Uterus (tissue), 4 donors: ENCODE results near the gene CAMSAP3. TPM values are rescaled to one million over a fixed set of nuclear protein-coding genes. Genes with fewer than 3 reads are reported as not detected.

Experiments
- DNase-seq, 2 donors: peaks; one replicate each; pipeline ENCODE4 v3.0.0-alpha.2; 2019 to 2020
- H3K27ac ChIP-seq, 2 donors: fragments of 200-600 bp; sonication (generic); 1 replicate in 1 of 2; 2 replicates in 1 of 2; pipeline ENCODE4 v1.5.1; 2016 to 2018
- H3K27me3 ChIP-seq, 2 donors: fragments of 200-600 bp; sonication (generic); one replicate each; pipeline ENCODE4 v1.5.1; 2018 to 2019; ENCODE audit warnings: control low read depth in 1 of 2
- H3K36me3 ChIP-seq, 2 donors: fragments of 200-600 bp; sonication (generic); one replicate each; pipeline ENCODE4 v1.5.1; 2019; ENCODE audit warnings: control low read depth in 1 of 2
- H3K4me1 ChIP-seq, 2 donors: fragments of 200-600 bp; sonication (generic); one replicate each; pipeline ENCODE4 v1.5.1; 2018 to 2019; ENCODE audit warnings: control low read depth in 1 of 2
- H3K4me3 ChIP-seq, 2 donors: fragments of 200-600 bp; sonication (generic); 1 replicate in 1 of 2; 2 replicates in 1 of 2; pipeline ENCODE4 v1.5.1; 2018 to 2019; ENCODE audit warnings: mild to moderate bottlenecking in 1 of 2
- H3K9me3 ChIP-seq, 2 donors: fragments of 200-600 bp; sonication (generic); one replicate each; pipeline ENCODE4 v1.5.1; 2019; ENCODE audit warnings: control low read depth in 1 of 2
- POLR2A ChIP-seq, 2 donors: fragments of 450-650 bp; IDR thresholded peaks; one replicate each; pipeline ENCODE4 v1.6.1; 2016; ENCODE audit warnings: antibody characterized with exemption in 2 of 2, mild to moderate bottlenecking in 1 of 2, moderate library complexity in 1 of 2
- intact Hi-C: fragments of 100-400 bp; cut with DNase I; formaldehyde crosslinking; loops from one replicate; pipeline ENCODE4 v1.15.1; 2023; ENCODE audit warnings: low total_unique reads
- total RNA-seq, 4 donors: library from RNA; depleted of rRNA in 3 of 4; stranded (reverse); fragments of >200 nt in 3 of 4; gene quantifications; one replicate each; pipeline versions ENCODE4 v1.1.0 to v1.2.4, GENCODE V29; 2014 to 2023
- TF ChIP-seq, protein P1 (sequence below), 4 experiments: fragments of 200-600 bp in 2 of 4; fragments of 450-650 bp in 2 of 4; sonication (generic) in 2 of 4; IDR thresholded peaks; one replicate each; pipeline ENCODE4 v1.5.1; 2016 to 2019; ENCODE audit warnings: antibody characterized with exemption in 4 of 4, mild to moderate bottlenecking in 2 of 4, moderate library complexity in 1 of 4
- donor health status: DM: yes; HTN: yes; CAD: no.

Gene CAMSAP3
- total RNA-seq, 4 donors from 2014 or later: 0.26 to 3.5 (median 0.47) TPM

DNA sequence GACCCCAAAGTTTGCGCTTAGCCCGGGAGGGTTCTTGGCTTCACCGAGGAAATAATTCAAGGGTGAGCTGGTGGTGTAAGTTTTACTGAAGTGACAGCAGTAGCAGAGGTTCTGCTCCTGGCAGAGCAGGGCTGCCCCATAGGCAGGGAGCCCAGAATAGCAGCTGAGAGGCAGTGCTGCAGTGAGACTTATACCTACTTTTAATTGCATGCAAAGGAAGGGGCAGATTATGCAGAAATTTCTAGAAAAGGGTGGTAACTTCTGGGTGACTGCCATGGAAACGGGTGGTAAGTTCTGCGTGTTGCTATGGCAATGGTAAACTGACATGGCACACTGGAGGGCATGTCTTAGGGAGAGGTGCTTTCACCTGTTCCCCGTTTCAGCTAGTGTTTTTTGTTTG lies 17.5 kb upstream of the CAMSAP3 start:
- Histone ChIP-seq H3K36me3 (no peaks in the 10 kb centered on the region), H3K27me3 (no peaks in the 10 kb centered on the region), H3K27ac (no peak overlapping the region), H3K4me1 (no peaks in the 10 kb centered on the region), H3K9me3 (no peaks in the 10 kb centered on the region), H3K4me3 (no peak overlapping the region)
- intact Hi-C loops: no loop called here
- TF ChIP-seq POLR2A (IDR thresholded peaks at IDR 0.05): no peak
- TF ChIP-seq, protein P1, sequence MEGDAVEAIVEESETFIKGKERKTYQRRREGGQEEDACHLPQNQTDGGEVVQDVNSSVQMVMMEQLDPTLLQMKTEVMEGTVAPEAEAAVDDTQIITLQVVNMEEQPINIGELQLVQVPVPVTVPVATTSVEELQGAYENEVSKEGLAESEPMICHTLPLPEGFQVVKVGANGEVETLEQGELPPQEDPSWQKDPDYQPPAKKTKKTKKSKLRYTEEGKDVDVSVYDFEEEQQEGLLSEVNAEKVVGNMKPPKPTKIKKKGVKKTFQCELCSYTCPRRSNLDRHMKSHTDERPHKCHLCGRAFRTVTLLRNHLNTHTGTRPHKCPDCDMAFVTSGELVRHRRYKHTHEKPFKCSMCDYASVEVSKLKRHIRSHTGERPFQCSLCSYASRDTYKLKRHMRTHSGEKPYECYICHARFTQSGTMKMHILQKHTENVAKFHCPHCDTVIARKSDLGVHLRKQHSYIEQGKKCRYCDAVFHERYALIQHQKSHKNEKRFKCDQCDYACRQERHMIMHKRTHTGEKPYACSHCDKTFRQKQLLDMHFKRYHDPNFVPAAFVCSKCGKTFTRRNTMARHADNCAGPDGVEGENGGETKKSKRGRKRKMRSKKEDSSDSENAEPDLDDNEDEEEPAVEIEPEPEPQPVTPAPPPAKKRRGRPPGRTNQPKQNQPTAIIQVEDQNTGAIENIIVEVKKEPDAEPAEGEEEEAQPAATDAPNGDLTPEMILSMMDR (IDR thresholded peaks at IDR 0.05): no peak
- DNase-seq: no peak

DNA sequence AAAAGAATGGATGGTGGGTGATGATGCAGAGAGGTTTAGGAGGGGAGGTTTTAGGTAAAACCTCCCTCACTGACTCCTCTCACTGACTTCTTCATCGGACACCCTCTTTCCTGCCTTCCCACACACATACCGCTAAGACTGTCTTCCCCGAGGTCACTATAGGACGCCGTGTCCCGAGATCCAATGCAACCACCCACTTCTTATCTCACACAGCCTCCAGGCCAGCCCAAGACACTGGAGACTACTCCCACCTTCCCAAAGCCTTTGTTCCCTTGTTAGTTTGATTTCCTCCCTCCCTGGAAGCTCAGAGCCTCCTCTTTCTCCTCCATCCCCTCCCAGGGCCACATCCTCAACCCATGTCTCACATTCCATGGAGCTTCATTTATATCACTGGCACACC lies 16.5 kb upstream of the CAMSAP3 start:
- intact Hi-C loops: no loop called here
- no peak for TF ChIP-seq POLR2A (IDR thresholded peaks at IDR 0.05)
- TF ChIP-seq, protein P1 (IDR thresholded peaks at IDR 0.05): no peak
- Histone ChIP-seq H3K4me1 (no peaks in the 10 kb centered on the region), H3K9me3 (no peaks in the 10 kb centered on the region), H3K36me3 (no peaks in the 10 kb centered on the region), H3K4me3 (no peak overlapping the region), H3K27me3 (no peaks in the 10 kb centered on the region), H3K27ac (no peak overlapping the region)
- DNase-seq: no peak

DNA sequence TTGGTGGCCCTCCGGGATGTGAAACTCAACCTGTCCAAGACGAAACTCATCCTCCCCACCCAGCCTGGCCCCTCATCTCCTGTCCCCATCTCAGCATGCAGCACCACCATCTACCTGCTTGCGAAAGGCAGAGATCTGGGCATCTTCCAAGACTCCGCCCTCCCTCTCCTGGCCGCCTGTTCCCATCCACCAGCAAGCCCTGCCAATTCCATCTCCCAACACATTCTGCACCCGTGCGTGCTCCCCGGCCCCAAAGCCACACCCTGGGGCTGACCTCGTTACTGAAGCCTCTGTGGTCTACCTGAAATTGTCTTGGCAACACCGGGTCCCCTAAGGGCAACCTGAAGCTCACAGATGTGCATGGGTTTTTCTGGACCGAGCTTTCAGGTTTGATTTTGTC lies 13.2 kb upstream of the CAMSAP3 start:
- intact Hi-C loops: no loop called here
- Histone ChIP-seq H3K27me3 (no peaks in the 10 kb centered on the region), H3K9me3 (no peaks in the 10 kb centered on the region)

DNA sequence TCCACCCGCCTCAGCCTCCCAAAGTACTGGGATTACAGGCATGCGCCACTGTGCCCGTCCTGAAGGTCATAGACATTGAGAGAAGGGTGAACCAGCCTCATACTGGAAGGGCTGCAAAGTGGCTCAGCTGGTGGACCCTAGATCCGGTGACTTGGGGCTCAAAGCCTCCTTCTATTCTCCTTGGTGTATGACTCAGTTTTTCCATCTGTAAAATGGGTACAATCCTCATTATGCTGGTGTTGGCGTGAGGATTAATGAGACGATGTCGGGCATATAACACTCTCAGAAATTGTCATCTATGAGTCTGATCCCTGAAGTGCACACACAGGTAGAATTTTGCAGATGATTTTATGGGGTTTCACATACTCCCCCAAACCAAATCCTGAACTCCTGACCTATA lies 5.8 kb upstream of the CAMSAP3 start:
- no peak overlapping the region for H3K4me3 ChIP-seq
- intact Hi-C loops: no loop called here
- H3K4me1 ChIP-seq: no peaks in the 10 kb centered on the region
- H3K27ac ChIP-seq: no peak overlapping the region
- DNase-seq: no peak
- H3K9me3 ChIP-seq: no peaks in the 10 kb centered on the region
- H3K27me3 ChIP-seq: peaks cover 0 to under 1% of the 10 kb centered on the region in 2 donors
- H3K36me3 ChIP-seq: no peaks in the 10 kb centered on the region
- TF ChIP-seq POLR2A (IDR thresholded peaks at IDR 0.05): no peak

More for the DNA sequence above, 13.2 kb upstream of the CAMSAP3 start:
- TF ChIP-seq, protein P1 (IDR thresholded peaks at IDR 0.05): no peak
- TF ChIP-seq POLR2A (IDR thresholded peaks at IDR 0.05): no peak
- H3K36me3 ChIP-seq: no peaks in the 10 kb centered on the region
- no peak overlapping the region for H3K27ac ChIP-seq
- DNase-seq: no peak
- H3K4me3 ChIP-seq: no peak overlapping the region
- H3K4me1 ChIP-seq: no peaks in the 10 kb centered on the region

DNA sequence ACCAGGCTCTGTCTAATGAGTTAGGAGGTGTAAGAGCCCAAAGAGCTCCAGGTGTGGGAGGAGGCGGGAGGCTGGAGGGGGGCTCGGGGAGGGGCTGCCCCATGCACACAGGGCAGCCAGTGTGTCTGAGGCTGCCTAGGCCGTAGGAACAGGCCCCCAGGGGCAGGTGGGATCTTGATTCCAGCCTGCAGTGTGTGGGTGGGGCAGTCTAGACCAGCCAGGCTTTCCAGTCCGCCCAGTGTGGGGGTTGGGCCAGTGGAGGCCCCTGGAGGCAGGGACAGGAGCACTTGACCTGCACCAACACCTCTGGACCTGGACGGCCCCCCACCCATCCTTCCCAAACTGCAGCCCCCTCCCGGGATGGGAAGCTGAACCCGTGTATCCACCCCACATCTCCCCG lies 5.4 kb upstream of the CAMSAP3 start:
- no peak overlapping the region for H3K4me3 ChIP-seq
- intact Hi-C loops: no loop called here
- DNase-seq: no peak
- no peaks in the 10 kb centered on the region for H3K9me3 ChIP-seq
- TF ChIP-seq, protein P1 (IDR thresholded peaks at IDR 0.05): no peak
- TF ChIP-seq POLR2A (IDR thresholded peaks at IDR 0.05): no peak
- H3K4me1 ChIP-seq: no peaks in the 10 kb centered on the region
- peaks cover 0 to 5% of the 10 kb centered on the region in 2 donors for H3K27me3 ChIP-seq
- H3K27ac ChIP-seq: no peak overlapping the region
- H3K36me3 ChIP-seq: no peaks in the 10 kb centered on the region
